AG10803 (cell line): ENCODE results near the gene ATG9A.

ENCODE experiments used
- DNase-seq: peaks from one replicate; pipeline ENCODE4 v3.0.0; 2010; ENCODE audit warnings: low read depth
- H3K4me3 ChIP-seq: 2 replicates; pipeline ENCODE4 v1.5.1; 2011; ENCODE audit warnings: mild to moderate bottlenecking, low read length, control low read depth
- CTCF ChIP-seq: conservative IDR thresholded peaks from 2 replicates; pipeline ENCODE4 v1.5.1; 2011; ENCODE audit warnings: mild to moderate bottlenecking, low read length, control low read depth, inconsistent platforms

The ATG9A gene

GRCh38 chr2:219272995-219273394 is 43.6 kb upstream of the ATG9A start:
- TF ChIP-seq CTCF: no peak
- no peak overlapping the region for H3K4me3 ChIP-seq
- no peak for DNase-seq

- DNase-seq: no peak
- no peak for TF ChIP-seq CTCF
- H3K4me3 ChIP-seq: no peak overlapping the region
Observed at GRCh38 chr2:219272356-219272755, 42.9 kb upstream of the ATG9A start.

- no peak overlapping the region for H3K4me3 ChIP-seq
- no peak for DNase-seq
- no peak for TF ChIP-seq CTCF
Observed at GRCh38 chr2:219271021-219271420, 41.6 kb upstream of the ATG9A start.

- H3K4me3 ChIP-seq: no peak overlapping the region
- DNase-seq: no peak
- no peak for TF ChIP-seq CTCF
Observed at GRCh38 chr2:219270055-219270372, 40.6 kb upstream of the ATG9A start.

- TF ChIP-seq CTCF: no peak
- H3K4me3 ChIP-seq: no peak overlapping the region
- no peak for DNase-seq
Observed at GRCh38 chr2:219269362-219270054, 40.1 kb upstream of the ATG9A start.

GRCh38 chr2:219268294-219268693 is 38.9 kb upstream of the ATG9A start:
- no peak for DNase-seq
- no peak overlapping the region for H3K4me3 ChIP-seq
- TF ChIP-seq CTCF: no peak

- TF ChIP-seq CTCF: no peak
- no peak for DNase-seq
- H3K4me3 ChIP-seq: no peak overlapping the region
Observed at GRCh38 chr2:219266886-219267285, 37.5 kb upstream of the ATG9A start.
